Naive thymus-derived CD4-positive, alpha-beta T cell (primary cell): ENCODE results near the gene PDIA4. TPM values are rescaled to one million over a fixed set of nuclear protein-coding genes. Genes with fewer than 3 reads are reported as not detected.
"Not testable (repeated sequence)": the region's sequence is repeated elsewhere in the genome, so short reads cannot be mapped to it uniquely, and the experiment has no call there.

Source experiments
- ATAC-seq: fragments of 150-1000 bp; cut with Tn5 transposase; 2 replicates; pipeline ENCODE4 v1.10.0; 2021; ENCODE audit warnings: mild to moderate bottlenecking, moderate library complexity
- CTCF ChIA-PET: fragments of 350-600 bp; sonication (Branson Sonifier 250); formaldehyde crosslinking; loops from one replicate; lab custom pipeline; 2021; ENCODE audit warnings: antibody characterized with exemption; lab: Charles Lee
- POLR2A ChIA-PET: fragments of 350-600 bp; sonication (Branson Sonifier 250); formaldehyde crosslinking; loops from one replicate; lab custom pipeline; 2021; ENCODE audit warnings: antibody characterized with exemption, inconsistent platforms; lab: Charles Lee
- DNase-seq, 9 donors: peaks; one replicate each; pipeline versions ENCODE4 v3.0.0 to v3.0.0-alpha.2; 2020 to 2022; ENCODE audit warnings: mixed read lengths in 1 of 9
- H3K27ac ChIP-seq: one replicate; pipeline ENCODE4 v1.7.0; 2013; ENCODE audit warnings: mild to moderate bottlenecking, low read depth, low read length, moderate library complexity
- H3K27me3 ChIP-seq, 2 donors: one replicate each; pipeline ENCODE4 v1.7.0; 2013; ENCODE audit warnings: low read length in 2 of 2, mild to moderate bottlenecking in 2 of 2, moderate library complexity in 2 of 2; ENCODE audit not compliant: control insufficient read depth in 2 of 2, insufficient read depth in 2 of 2
- H3K36me3 ChIP-seq, 3 experiments: 1 replicate in 2 of 3; 2 replicates in 1 of 3; pipeline ENCODE4 v1.7.0; 2013; ENCODE audit warnings: low read length in 3 of 3, mild to moderate bottlenecking in 3 of 3, moderate library complexity in 1 of 3; ENCODE audit not compliant: insufficient read depth in 3 of 3, control insufficient read depth in 2 of 3
- H3K4me1 ChIP-seq, 2 donors: one replicate each; pipeline ENCODE4 v1.7.0; 2013; ENCODE audit warnings: low read length in 2 of 2, mild to moderate bottlenecking in 2 of 2, moderate library complexity in 1 of 2; ENCODE audit not compliant: control insufficient read depth in 2 of 2, insufficient read depth in 2 of 2
- H3K4me3 ChIP-seq: 2 replicates; pipeline ENCODE4 v1.7.0; 2013; ENCODE audit warnings: mild to moderate bottlenecking, low read length
- H3K9me3 ChIP-seq, 3 experiments: 1 replicate in 2 of 3; 2 replicates in 1 of 3; pipeline ENCODE4 v1.7.0; 2013; ENCODE audit warnings: low read length in 3 of 3; ENCODE audit not compliant: control insufficient read depth in 2 of 3
- H3K27ac Mint-ChIP-seq, 9 donors: one replicate each; pipeline ENCODE4 v1.8.0; 2020 to 2022; ENCODE audit warnings: mixed read lengths in 9 of 9, mild to moderate bottlenecking in 8 of 9, moderate library complexity in 5 of 9, inconsistent platforms in 2 of 9
- H3K27me3 Mint-ChIP-seq, 5 donors: one replicate each; pipeline ENCODE4 v1.8.0; 2021 to 2022; ENCODE audit warnings: mixed read lengths in 5 of 5, mild to moderate bottlenecking in 1 of 5
- H3K36me3 Mint-ChIP-seq, 5 donors: one replicate each; pipeline ENCODE4 v1.8.0; 2020 to 2022; ENCODE audit warnings: mixed read lengths in 5 of 5, mild to moderate bottlenecking in 3 of 5, inconsistent platforms in 1 of 5
- H3K4me1 Mint-ChIP-seq, 7 donors: one replicate each; pipeline ENCODE4 v1.8.0; 2020 to 2022; ENCODE audit warnings: mixed read lengths in 7 of 7, mild to moderate bottlenecking in 3 of 7, inconsistent platforms in 1 of 7
- H3K4me3 Mint-ChIP-seq, 10 donors: one replicate each; pipeline ENCODE4 v1.8.0; 2020 to 2022; ENCODE audit warnings: mild to moderate bottlenecking in 10 of 10, mixed read lengths in 10 of 10, moderate library complexity in 6 of 10, inconsistent platforms in 2 of 10
- H3K9me3 Mint-ChIP-seq, 11 donors: one replicate each; pipeline ENCODE4 v1.8.0; 2020 to 2022; ENCODE audit warnings: mixed read lengths in 11 of 11, mild to moderate bottlenecking in 4 of 11, inconsistent platforms in 1 of 11, moderate library complexity in 1 of 11
- intact Hi-C, 2 donors: fragments of 100-400 bp; cut with micrococcal nuclease; formaldehyde crosslinking; loops; one replicate each; pipeline ENCODE4 v1.15.1; 2023
- polyA plus RNA-seq, 2 donors: library from polyadenylated mRNA; unstranded; fragments of 300-500 nt; fragmentation: Illumina TruSeq; gene quantifications; one replicate each; pipeline ENCODE4 v1.2.3, GENCODE V29; 2021
- total RNA-seq, 6 experiments: library from RNA in 5 of 6; stranded (reverse) in 5 of 6; gene quantifications; 1 replicate in 5 of 6; 2 replicates in 1 of 6; pipeline ENCODE4 v1.2.3 and lab custom pipeline; 2021 to 2026

PDIA4 gene
- total and polyA plus RNA-seq, 7 experiments from 2014 or later: 38.2 to 157 (median 76.0) TPM

DNA sequence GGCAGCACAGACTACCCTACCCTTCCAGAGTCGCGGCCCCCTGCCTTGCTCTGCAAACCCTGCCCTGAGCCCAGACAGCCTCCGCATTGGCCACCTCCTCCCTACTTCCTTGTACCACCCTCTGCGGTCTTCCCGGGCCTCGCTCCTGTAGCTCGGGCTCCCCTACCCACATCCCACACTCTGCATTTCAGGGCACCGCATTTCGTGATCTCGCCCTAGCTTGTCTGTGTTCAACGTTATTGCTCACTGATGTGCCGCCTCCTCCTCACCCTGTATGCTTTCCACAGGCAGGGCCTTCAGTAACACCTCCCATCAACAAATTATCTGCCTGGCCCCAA, 6.6 kb downstream of the PDIA4 start:
- Histone ChIP-seq H3K27ac (no peak overlapping the region), H3K4me1 (peaks cover 13% of the 10 kb centered on the region in 2 donors), H3K9me3 (no peaks in the 10 kb centered on the region), H3K36me3 (peaks cover 0 to 34% (median 0%) of the 10 kb centered on the region in 3 experiments), H3K4me3 (no peak overlapping the region), H3K27me3 (no peaks in the 10 kb centered on the region)
- Mint-ChIP-seq H3K4me1 (peaks cover 29 to 50% (median 45%) of the 10 kb centered on the region in 7 donors), H3K4me3 (peak overlapping the region in 1 of 10 donors; percentile 4), H3K27ac (peak overlapping the region in 6 of 9 donors; percentile 14 to 80 (median 26)), H3K36me3 (peaks cover 0 to 36% (median 7%) of the 10 kb centered on the region in 5 donors), H3K9me3 (no peaks in the 10 kb centered on the region), H3K27me3 (no peaks in the 10 kb centered on the region)
- ChIA-PET CTCF (interaction anchor here (0.6 to 1.4 kb wide), 2 partner anchors 16 to 63 kb away, joined by 3 to 4 read pairs; no protein-coding TSS in a partner anchor), POLR2A (no interaction called here)
- intact Hi-C loops: loop anchor here in 1 of 2 donors (10.0 kb wide), 1 partner anchor 693 kb away; a partner anchor contains a TSS
- ATAC-seq: no peak
- no peak for DNase-seq

DNA sequence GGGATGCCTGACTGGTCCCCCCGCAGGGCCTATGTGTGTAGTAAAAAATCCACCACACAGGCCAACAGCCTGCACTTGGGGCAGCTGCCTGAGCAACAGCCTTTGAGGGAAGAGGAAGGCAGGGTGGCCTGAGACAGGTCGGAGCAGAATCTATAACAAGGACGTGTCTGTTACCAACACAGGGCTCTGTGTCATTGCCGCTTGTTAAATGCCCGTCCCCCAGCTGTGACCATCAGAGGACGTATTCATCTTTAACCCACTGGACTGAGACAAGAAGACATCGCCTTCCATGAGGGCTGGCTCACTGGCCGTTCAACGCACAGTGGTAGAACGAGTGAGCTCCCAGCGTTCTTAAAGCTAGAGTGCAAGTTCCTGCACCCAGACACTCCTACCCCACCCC, 7.8 kb downstream of the PDIA4 start:
- H3K4me3 Mint-ChIP-seq: no peak overlapping the region
- peaks cover 0 to 47% (median 0%) of the 10 kb centered on the region in 3 experiments for H3K36me3 ChIP-seq
- no peak for DNase-seq
- H3K9me3 ChIP-seq: no peaks in the 10 kb centered on the region
- H3K4me1 Mint-ChIP-seq: peaks cover 18 to 39% (median 33%) of the 10 kb centered on the region in 7 donors
- CTCF ChIA-PET: no interaction called here
- no peak overlapping the region for H3K4me3 ChIP-seq
- intact Hi-C loops: loop anchor here in 1 of 2 donors (10.0 kb wide), 1 partner anchor 694 kb away; a partner anchor contains a TSS
- no peak for ATAC-seq
- H3K27me3 ChIP-seq: no peaks in the 10 kb centered on the region
- peaks cover 1 to 4% of the 10 kb centered on the region in 2 donors for H3K4me1 ChIP-seq
- H3K27ac ChIP-seq: no peak overlapping the region
- H3K27ac Mint-ChIP-seq: peak overlapping the region in 4 of 9 donors; percentile 21 to 63 (median 32)
- POLR2A ChIA-PET: no interaction called here
- no peaks in the 10 kb centered on the region for H3K27me3 Mint-ChIP-seq
- no peaks in the 10 kb centered on the region for H3K9me3 Mint-ChIP-seq
- H3K36me3 Mint-ChIP-seq: peaks cover 0 to 32% (median 9%) of the 10 kb centered on the region in 5 donors

DNA sequence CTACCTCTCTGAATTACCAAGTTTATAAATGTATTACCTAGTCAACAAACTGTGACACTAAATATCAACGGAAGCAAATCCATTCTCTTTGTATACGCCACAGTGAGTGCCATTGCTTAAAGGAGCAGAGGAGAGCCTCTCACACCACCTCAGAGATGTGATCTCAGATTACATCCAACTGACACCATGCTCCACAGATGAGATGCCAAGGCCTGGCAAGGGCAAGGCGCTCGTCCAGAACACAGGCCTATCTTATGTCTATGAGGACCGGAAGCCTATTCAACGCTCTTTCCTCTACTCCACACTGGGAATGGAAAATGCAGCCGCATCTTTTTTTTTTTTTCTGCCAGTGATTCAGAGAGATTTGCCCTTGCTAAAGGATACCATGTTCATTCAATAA, 11.4 kb downstream of the PDIA4 start:
- Mint-ChIP-seq H3K4me1 (peaks cover 5 to 31% (median 15%) of the 10 kb centered on the region in 7 donors), H3K4me3 (no peak overlapping the region), H3K27me3 (no peaks in the 10 kb centered on the region), H3K27ac (peak overlapping the region in 2 of 9 donors; percentile 26 to 31), H3K36me3 (peaks cover 11 to 48% (median 17%) of the 10 kb centered on the region in 5 donors), H3K9me3 (no peaks in the 10 kb centered on the region)
- ChIA-PET POLR2A (no interaction called here), CTCF (no interaction called here)
- Histone ChIP-seq H3K27ac (no peak overlapping the region), H3K4me3 (no peak overlapping the region), H3K36me3 (peaks cover 5 to 80% (median 8%) of the 10 kb centered on the region in 3 experiments), H3K9me3 (no peaks in the 10 kb centered on the region), H3K4me1 (no peaks in the 10 kb centered on the region), H3K27me3 (no peaks in the 10 kb centered on the region)
- intact Hi-C loops: no loop called here
- DNase-seq (no peak), ATAC-seq (no peak)

DNA sequence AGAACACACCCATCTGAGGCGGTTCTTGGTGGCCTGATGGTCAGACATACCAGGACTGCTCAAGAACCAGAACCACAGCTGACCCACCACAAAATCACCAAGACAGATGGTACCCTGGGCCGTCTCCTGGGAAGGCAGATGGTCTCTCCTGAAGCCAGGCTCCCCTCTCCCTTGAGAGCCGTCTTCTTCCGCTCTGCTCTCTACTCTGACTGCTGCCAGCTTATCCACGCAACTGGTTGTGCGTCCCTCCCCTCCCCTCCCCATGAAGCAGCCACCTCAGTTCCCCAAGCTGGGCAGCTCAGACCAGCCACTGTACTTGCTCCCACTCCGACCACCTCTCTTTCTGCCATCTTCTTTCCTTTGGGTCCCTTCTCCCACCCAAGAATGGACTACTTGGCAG, 14.0 kb downstream of the PDIA4 start:
- peaks cover 10 to 43% (median 17%) of the 10 kb centered on the region in 5 donors for H3K36me3 Mint-ChIP-seq
- ChIA-PET CTCF (no interaction called here), POLR2A (interaction anchor here (1.0 kb wide), 1 partner anchor 77 kb away, joined by 3 read pairs; no protein-coding TSS in a partner anchor)
- H3K36me3 ChIP-seq: peaks cover 8 to 91% (median 12%) of the 10 kb centered on the region in 3 experiments
- ATAC-seq (no peak), DNase-seq (no peak)
- H3K27me3 ChIP-seq: no peaks in the 10 kb centered on the region
- peaks cover 0 to 22% (median 9%) of the 10 kb centered on the region in 7 donors for H3K4me1 Mint-ChIP-seq
- no peaks in the 10 kb centered on the region for H3K4me1 ChIP-seq
- no peaks in the 10 kb centered on the region for H3K9me3 ChIP-seq
- no peak overlapping the region for H3K27ac ChIP-seq
- H3K9me3 Mint-ChIP-seq: no peaks in the 10 kb centered on the region
- peak overlapping the region in 5 of 9 donors; percentile 24 to 75 (median 65) for H3K27ac Mint-ChIP-seq
- intact Hi-C loops: no loop called here
- H3K27me3 Mint-ChIP-seq: no peaks in the 10 kb centered on the region
- H3K4me3 Mint-ChIP-seq: peak overlapping the region in 1 of 10 donors; percentile 42
- H3K4me3 ChIP-seq: no peak overlapping the region

DNA sequence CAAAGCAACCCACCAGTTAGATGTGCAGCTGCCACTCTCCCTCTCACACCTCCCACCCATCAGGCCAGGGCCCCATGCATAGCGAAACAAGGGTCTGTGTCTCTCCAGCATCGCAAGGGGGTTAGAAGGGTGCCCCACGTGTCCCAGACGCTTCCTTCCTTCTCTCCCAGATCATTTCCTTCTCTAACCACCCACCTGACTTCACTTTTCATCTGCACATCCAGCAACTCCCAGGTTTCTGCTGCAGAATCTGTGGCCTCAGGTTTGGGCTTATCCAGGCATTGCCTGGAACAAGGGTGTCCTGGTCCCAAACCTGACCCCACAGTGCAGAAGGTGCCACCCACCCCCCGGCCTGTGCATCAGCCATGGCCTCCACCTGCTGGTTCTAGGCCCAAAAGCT, 14.4 kb downstream of the PDIA4 start:
- Mint-ChIP-seq H3K9me3 (no peaks in the 10 kb centered on the region), H3K27ac (peak overlapping the region in 6 of 9 donors; percentile 21 to 89 (median 53)), H3K36me3 (peaks cover 10 to 39% (median 17%) of the 10 kb centered on the region in 5 donors), H3K4me3 (no peak overlapping the region), H3K27me3 (no peaks in the 10 kb centered on the region), H3K4me1 (peaks cover 0 to 22% (median 9%) of the 10 kb centered on the region in 7 donors)
- H3K4me3 ChIP-seq: no peak overlapping the region
- H3K4me1 ChIP-seq: no peaks in the 10 kb centered on the region
- ChIA-PET POLR2A (interaction anchor here (1.0 kb wide), 1 partner anchor 78 kb away, joined by 3 read pairs; no protein-coding TSS in a partner anchor), CTCF (no interaction called here)
- H3K27ac ChIP-seq: no peak overlapping the region
- H3K36me3 ChIP-seq: peaks cover 8 to 89% (median 13%) of the 10 kb centered on the region in 3 experiments
- intact Hi-C loops: no loop called here
- no peaks in the 10 kb centered on the region for H3K27me3 ChIP-seq
- DNase-seq (no peak), ATAC-seq (no peak)
- no peaks in the 10 kb centered on the region for H3K9me3 ChIP-seq

DNA sequence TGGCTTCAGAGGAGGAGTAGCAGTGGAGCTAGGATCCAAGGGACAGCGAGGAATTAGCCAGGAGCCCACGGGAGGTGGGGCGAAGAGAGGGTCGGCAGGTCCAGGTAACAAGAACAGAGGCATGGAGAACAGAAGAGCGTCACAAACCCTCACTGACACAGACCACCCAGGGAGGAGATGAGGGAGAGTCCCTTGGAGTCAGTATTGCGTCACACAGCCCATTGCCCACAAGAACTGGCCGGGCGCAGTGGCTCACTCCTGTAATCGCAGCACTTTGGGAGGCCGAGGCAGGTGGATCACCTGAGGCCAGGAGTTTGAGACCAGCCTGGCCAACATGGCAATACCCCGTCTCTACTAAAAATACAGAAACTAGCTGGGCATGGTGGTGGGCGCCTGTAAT, 15.6 kb downstream of the PDIA4 start:
- intact Hi-C loops, H3K27ac ChIP-seq, H3K27me3 Mint-ChIP-seq, H3K9me3 ChIP-seq, ATAC-seq, H3K4me1 ChIP-seq, H3K27me3 ChIP-seq, H3K4me3 ChIP-seq, H3K4me3 Mint-ChIP-seq, H3K9me3 Mint-ChIP-seq, DNase-seq, POLR2A ChIA-PET: not testable (repeated sequence)
- CTCF ChIA-PET: interaction anchor here (0.6 kb wide), 2 partner anchors 54 to 94 kb away, joined by 3 to 4 read pairs; no protein-coding TSS in a partner anchor
- H3K27ac Mint-ChIP-seq: peak overlapping the region in 3 of 9 donors; percentile 26 to 73 (median 56)
- H3K4me1 Mint-ChIP-seq: peaks cover 0 to 22% (median 9%) of the 10 kb centered on the region in 7 donors
- H3K36me3 ChIP-seq: peaks cover 8 to 85% (median 13%) of the 10 kb centered on the region in 3 experiments
- H3K36me3 Mint-ChIP-seq: peaks cover 10 to 37% (median 17%) of the 10 kb centered on the region in 5 donors
